NCI-H446 (cell line): Measurements from ENCODE around the gene MAPK4.

Experiments
- DNase-seq, 2 experiments: peaks; one replicate each; lab custom pipeline; 2025; lab: John Stamatoyannopoulos, UW

MAPK4 gene

GRCh38 chr18:50654658-50655550 is 95.0 kb downstream of the MAPK4 start:
- no peak for DNase-seq

- no peak for DNase-seq
Measured at GRCh38 chr18:50656396-50656795, 96.5 kb downstream of the MAPK4 start.

GRCh38 chr18:50656841-50657470 is 97.1 kb downstream of the MAPK4 start:
- no peak for DNase-seq

GRCh38 chr18:50658601-50659000 is 98.7 kb downstream of the MAPK4 start:
- DNase-seq: no peak

GRCh38 chr18:50659091-50660003 is 99.5 kb downstream of the MAPK4 start:
- DNase-seq: no peak

- no peak for DNase-seq
Measured at GRCh38 chr18:50661013-50661412, 101.1 kb downstream of the MAPK4 start.

GRCh38 chr18:50662177-50662576 is 102.3 kb downstream of the MAPK4 start:
- peak in 1 of 2 experiments; percentile 13 for DNase-seq

GRCh38 chr18:50662775-50663383 is 103.0 kb downstream of the MAPK4 start:
- no peak for DNase-seq

GRCh38 chr18:50663626-50664441 is 103.9 kb downstream of the MAPK4 start:
- no peak for DNase-seq

GRCh38 chr18:50665015-50665414 is 105.1 kb downstream of the MAPK4 start:
- no peak for DNase-seq

- no peak for DNase-seq
Measured at GRCh38 chr18:50665519-50665918, 105.6 kb downstream of the MAPK4 start.

- no peak for DNase-seq
Measured at GRCh38 chr18:50666536-50666935, 106.6 kb downstream of the MAPK4 start.

- DNase-seq: no peak
Measured at GRCh38 chr18:50671376-50671775, 111.5 kb downstream of the MAPK4 start.

GRCh38 chr18:50674307-50674980 is 114.6 kb downstream of the MAPK4 start:
- DNase-seq: peak in 1 of 2 experiments; percentile 15

GRCh38 chr18:50675043-50675442 is 115.2 kb downstream of the MAPK4 start:
- no peak for DNase-seq

- DNase-seq: no peak
Measured at GRCh38 chr18:50678651-50679050, 118.8 kb downstream of the MAPK4 start.

- no peak for DNase-seq
Measured at GRCh38 chr18:50679056-50679455, 119.2 kb downstream of the MAPK4 start.

- no peak for DNase-seq
Measured at GRCh38 chr18:50679656-50680055, 119.8 kb downstream of the MAPK4 start.

- no peak for DNase-seq
Measured at GRCh38 chr18:50680966-50681365, 121.1 kb downstream of the MAPK4 start.

GRCh38 chr18:50682852-50683251 is 123.0 kb downstream of the MAPK4 start:
- DNase-seq: no peak
